Nephron (organoid): ENCODE measurements around the gene CACNA2D2.

Source experiments
- H3K27ac Mint-ChIP-seq, 3 experiments: 2 replicates each; pipeline ENCODE4 v1.8.0; 2020; ENCODE audit warnings: mixed read lengths in 3 of 3, mild to moderate bottlenecking in 2 of 3, moderate library complexity in 1 of 3
- H3K27me3 Mint-ChIP-seq: 2 replicates; pipeline ENCODE4 v1.8.0; 2021; ENCODE audit warnings: low read depth, mild to moderate bottlenecking, moderate library complexity, mixed read lengths
- H3K36me3 Mint-ChIP-seq: 2 replicates; pipeline ENCODE4 v1.8.0; 2020; ENCODE audit warnings: low read depth, mixed read lengths
- H3K4me1 Mint-ChIP-seq: 2 replicates; pipeline ENCODE4 v1.8.0; 2020; ENCODE audit warnings: mixed read lengths
- H3K4me3 Mint-ChIP-seq, 3 experiments: 2 replicates each; pipeline ENCODE4 v1.8.0; 2020; ENCODE audit warnings: mild to moderate bottlenecking in 3 of 3, mixed read lengths in 3 of 3, moderate library complexity in 2 of 3
- H3K9me3 Mint-ChIP-seq: 2 replicates; pipeline ENCODE4 v1.8.0; 2020; ENCODE audit warnings: mixed read lengths
- TF ChIP-seq, protein P1 (sequence below), 3 experiments: fragments of 200-600 bp; sonication (generic); IDR thresholded peaks; one replicate each; pipeline ENCODE4 v1.5.0; 2021; ENCODE audit warnings: antibody characterized with exemption in 3 of 3; ENCODE audit not compliant: unreplicated experiment in 3 of 3

The CACNA2D2 gene

DNA sequence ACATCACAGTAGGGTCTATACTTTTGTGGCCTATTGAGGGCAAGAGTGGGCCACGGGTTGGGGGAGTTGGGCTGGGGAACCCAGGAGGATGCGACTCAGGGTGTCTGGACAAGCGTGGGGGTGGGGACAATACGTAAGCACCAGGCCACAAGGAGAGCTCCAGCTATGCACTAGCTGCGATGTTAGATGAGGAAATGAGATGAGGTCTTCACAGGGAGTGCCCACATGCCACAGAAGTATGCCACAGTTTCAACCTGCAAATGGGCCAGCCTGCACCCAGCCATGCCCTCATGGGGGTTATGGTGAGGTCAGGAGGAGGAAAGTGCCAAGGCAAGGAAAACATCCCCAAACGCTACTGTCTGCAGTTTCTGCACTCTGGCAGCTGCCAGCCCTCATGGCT, 30.5 kb downstream of the CACNA2D2 start:
- no peak overlapping the region for H3K27ac Mint-ChIP-seq
- no peaks in the 10 kb centered on the region for H3K9me3 Mint-ChIP-seq
- TF ChIP-seq, protein P1, sequence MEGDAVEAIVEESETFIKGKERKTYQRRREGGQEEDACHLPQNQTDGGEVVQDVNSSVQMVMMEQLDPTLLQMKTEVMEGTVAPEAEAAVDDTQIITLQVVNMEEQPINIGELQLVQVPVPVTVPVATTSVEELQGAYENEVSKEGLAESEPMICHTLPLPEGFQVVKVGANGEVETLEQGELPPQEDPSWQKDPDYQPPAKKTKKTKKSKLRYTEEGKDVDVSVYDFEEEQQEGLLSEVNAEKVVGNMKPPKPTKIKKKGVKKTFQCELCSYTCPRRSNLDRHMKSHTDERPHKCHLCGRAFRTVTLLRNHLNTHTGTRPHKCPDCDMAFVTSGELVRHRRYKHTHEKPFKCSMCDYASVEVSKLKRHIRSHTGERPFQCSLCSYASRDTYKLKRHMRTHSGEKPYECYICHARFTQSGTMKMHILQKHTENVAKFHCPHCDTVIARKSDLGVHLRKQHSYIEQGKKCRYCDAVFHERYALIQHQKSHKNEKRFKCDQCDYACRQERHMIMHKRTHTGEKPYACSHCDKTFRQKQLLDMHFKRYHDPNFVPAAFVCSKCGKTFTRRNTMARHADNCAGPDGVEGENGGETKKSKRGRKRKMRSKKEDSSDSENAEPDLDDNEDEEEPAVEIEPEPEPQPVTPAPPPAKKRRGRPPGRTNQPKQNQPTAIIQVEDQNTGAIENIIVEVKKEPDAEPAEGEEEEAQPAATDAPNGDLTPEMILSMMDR (IDR thresholded peaks at IDR 0.05; ENCODE audit: unreplicated experiment in 3 of 3), result no peak
- H3K4me3 Mint-ChIP-seq, result no peak overlapping the region
- peaks cover 14% of the 10 kb centered on the region for H3K4me1 Mint-ChIP-seq
- H3K36me3 Mint-ChIP-seq, result no peaks in the 10 kb centered on the region
- H3K27me3 Mint-ChIP-seq, result peaks cover 15% of the 10 kb centered on the region

DNA sequence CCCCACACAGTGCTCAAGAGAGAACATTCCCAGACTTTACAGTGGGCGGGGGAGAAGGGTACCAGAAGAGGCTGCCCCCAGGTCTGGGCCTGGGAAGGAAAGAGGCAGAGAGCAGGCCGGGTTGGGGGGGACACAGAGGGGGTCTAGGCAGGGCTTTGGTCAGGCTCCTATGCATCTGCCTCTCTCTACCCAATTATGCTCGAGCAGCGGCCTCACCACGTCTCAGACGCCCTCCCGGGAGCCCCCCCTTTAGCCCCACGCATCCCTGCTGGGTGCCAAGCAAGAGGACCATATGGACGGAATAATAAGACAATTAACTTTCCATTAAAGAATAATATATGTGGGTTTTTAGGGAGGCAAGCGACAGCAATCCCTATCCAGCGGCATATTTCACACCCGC, 32.8 kb downstream of the CACNA2D2 start:
- TF ChIP-seq, protein P1 (IDR thresholded peaks at IDR 0.05; ENCODE audit: unreplicated experiment in 3 of 3), result no peak
- H3K4me1 Mint-ChIP-seq, result peaks cover 14% of the 10 kb centered on the region
- H3K27ac Mint-ChIP-seq, result no peak overlapping the region
- no peaks in the 10 kb centered on the region for H3K36me3 Mint-ChIP-seq
- H3K4me3 Mint-ChIP-seq, result no peak overlapping the region
- H3K9me3 Mint-ChIP-seq, result no peaks in the 10 kb centered on the region
- peaks cover 18% of the 10 kb centered on the region for H3K27me3 Mint-ChIP-seq

DNA sequence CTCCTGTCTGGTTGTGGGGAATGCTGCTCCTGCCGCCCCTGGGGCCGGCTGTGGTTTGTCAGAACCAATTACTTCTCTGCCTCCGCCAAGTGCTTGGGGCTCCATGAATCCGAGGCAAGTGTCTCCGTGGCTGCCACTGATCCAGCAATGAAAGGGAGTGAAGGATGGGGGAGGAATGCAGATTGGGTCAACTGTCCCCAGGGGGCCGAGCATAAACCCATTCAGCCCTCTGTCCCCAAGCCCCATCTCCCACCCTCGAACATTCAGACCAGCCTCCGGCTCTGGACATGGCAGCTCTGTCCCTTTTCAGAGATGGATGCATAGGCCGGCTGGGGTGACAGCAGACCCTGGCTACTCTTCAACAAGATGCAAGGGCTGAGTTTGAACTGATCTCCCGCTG, 35.5 kb downstream of the CACNA2D2 start:
- Mint-ChIP-seq H3K27me3 (peaks cover 18% of the 10 kb centered on the region), H3K4me1 (no peaks in the 10 kb centered on the region), H3K36me3 (no peaks in the 10 kb centered on the region), H3K27ac (no peak overlapping the region), H3K4me3 (no peak overlapping the region), H3K9me3 (no peaks in the 10 kb centered on the region)
- TF ChIP-seq, protein P1 (IDR thresholded peaks at IDR 0.05; ENCODE audit: unreplicated experiment in 3 of 3), result no peak

DNA sequence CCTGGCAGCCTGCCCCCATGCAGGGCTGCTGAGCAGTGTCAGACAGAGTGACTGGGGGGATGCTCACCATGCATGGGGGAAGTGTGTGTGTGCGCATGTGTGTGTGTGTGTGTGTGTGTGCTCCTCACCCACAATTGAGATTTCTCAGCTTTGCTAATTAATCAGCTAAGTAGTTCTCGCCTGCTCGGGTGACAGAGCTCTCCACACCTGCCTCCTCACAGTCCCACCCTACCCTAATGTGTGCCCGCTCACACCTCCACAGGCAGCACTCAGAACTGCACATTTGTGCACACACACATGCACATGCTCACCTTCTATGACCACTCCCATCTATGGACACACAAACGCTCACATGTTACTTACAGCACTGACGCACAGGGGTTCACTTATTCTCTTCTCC, 37.3 kb downstream of the CACNA2D2 start:
- TF ChIP-seq, protein P1 (IDR thresholded peaks at IDR 0.05; ENCODE audit: unreplicated experiment in 3 of 3), result no peak
- Mint-ChIP-seq H3K36me3 (no peaks in the 10 kb centered on the region), H3K4me1 (no peaks in the 10 kb centered on the region), H3K27me3 (peaks cover 23% of the 10 kb centered on the region), H3K27ac (no peak overlapping the region), H3K9me3 (no peaks in the 10 kb centered on the region), H3K4me3 (no peak overlapping the region)

DNA sequence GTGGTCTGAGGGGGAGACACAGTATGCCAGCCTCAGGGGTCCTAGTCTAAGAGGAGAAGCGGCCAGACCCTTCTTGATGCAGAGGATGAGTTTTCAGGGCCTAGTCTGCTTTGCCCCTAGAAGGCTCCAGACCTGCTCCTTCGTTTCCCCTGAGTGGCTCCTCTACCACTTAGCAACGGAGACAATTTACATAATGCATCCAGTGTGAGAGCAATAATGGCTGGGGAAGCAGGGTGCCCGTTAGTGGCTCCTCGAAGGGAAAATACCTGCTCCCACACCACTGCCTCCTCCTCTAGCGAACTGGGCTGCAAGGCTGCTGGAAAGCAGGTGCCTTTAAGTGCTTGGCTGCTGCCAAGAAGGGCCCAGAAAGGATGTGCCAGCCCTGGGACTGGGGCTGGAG, 38.9 kb downstream of the CACNA2D2 start:
- TF ChIP-seq, protein P1 (IDR thresholded peaks at IDR 0.05; ENCODE audit: unreplicated experiment in 3 of 3), result no peak
- Mint-ChIP-seq H3K36me3 (no peaks in the 10 kb centered on the region), H3K27me3 (peaks cover 20% of the 10 kb centered on the region), H3K4me1 (no peaks in the 10 kb centered on the region), H3K4me3 (no peak overlapping the region), H3K9me3 (no peaks in the 10 kb centered on the region), H3K27ac (no peak overlapping the region)

DNA sequence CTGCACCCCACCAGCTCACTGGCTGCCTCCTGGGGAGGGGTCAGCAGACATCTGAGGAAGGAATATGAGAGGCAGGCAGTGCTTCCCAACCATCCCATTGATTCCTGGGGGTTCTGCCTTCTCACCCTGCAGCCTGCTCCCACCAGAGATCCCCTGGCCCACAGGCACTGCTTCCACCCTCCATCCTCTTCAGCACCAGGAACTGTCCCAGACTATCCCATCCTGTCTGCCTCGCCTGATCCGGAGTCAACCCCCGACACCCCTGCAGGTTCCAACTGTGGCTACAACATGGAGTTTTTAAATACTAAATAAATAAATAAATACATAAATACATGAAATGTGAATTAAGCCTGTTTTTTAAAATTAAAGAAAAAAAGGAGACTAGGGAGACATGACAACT, 43.6 kb downstream of the CACNA2D2 start:
- Mint-ChIP-seq H3K36me3 (no peaks in the 10 kb centered on the region), H3K27ac (no peak overlapping the region), H3K9me3 (no peaks in the 10 kb centered on the region), H3K27me3 (peaks cover 16% of the 10 kb centered on the region), H3K4me3 (no peak overlapping the region), H3K4me1 (peaks cover 12% of the 10 kb centered on the region)
- TF ChIP-seq, protein P1 (IDR thresholded peaks at IDR 0.05; ENCODE audit: unreplicated experiment in 3 of 3), result no peak
